ENCODE measurements around the gene PRR5L.

The PRR5L gene

GRCh38 chr11:36432093-36432469 lies 136.0 kb downstream of the PRR5L start:
- DNase-seq (ENCODE audit: low spot score) (no peak), FAIRE-seq (no peak)

GRCh38 chr11:36432738-36433137 lies 136.7 kb downstream of the PRR5L start:
- FAIRE-seq, result no peak
- DNase-seq (ENCODE audit: low spot score), result no peak

GRCh38 chr11:36436064-36436463 lies 140.0 kb downstream of the PRR5L start:
- no peak for FAIRE-seq

GRCh38 chr11:36436589-36436988 lies 140.5 kb downstream of the PRR5L start:
- FAIRE-seq (no peak), DNase-seq (ENCODE audit: low spot score) (no peak)

More at GRCh38 chr11:36436064-36436463, 140.0 kb downstream of the PRR5L start:
- DNase-seq (ENCODE audit: low spot score), result no peak

GRCh38 chr11:36437413-36437812 lies 141.3 kb downstream of the PRR5L start:
- DNase-seq (ENCODE audit: low spot score) (no peak), FAIRE-seq (no peak)

GRCh38 chr11:36438126-36438525 lies 142.0 kb downstream of the PRR5L start:
- no peak for FAIRE-seq
- DNase-seq (ENCODE audit: low spot score), result no peak

GRCh38 chr11:36441610-36442208 lies 145.6 kb downstream of the PRR5L start:
- no peak for FAIRE-seq
- no peak for DNase-seq (ENCODE audit: low spot score)

GRCh38 chr11:36443661-36444060 lies 147.6 kb downstream of the PRR5L start:
- FAIRE-seq, result no peak
- DNase-seq (ENCODE audit: low spot score), result no peak

GRCh38 chr11:36446135-36446534 lies 150.0 kb downstream of the PRR5L start:
- FAIRE-seq (no peak), DNase-seq (ENCODE audit: low spot score) (no peak)

GRCh38 chr11:36447514-36447913 lies 151.4 kb downstream of the PRR5L start:
- DNase-seq (ENCODE audit: low spot score) (no peak), FAIRE-seq (no peak)

- DNase-seq (ENCODE audit: low spot score) (no peak), FAIRE-seq (no peak)
Observed at GRCh38 chr11:36447947-36448346, 151.9 kb downstream of the PRR5L start.

GRCh38 chr11:36449561-36450096 lies 153.5 kb downstream of the PRR5L start:
- DNase-seq (ENCODE audit: low spot score) (no peak), FAIRE-seq (no peak)

GRCh38 chr11:36450110-36450572 lies 154.1 kb downstream of the PRR5L start:
- FAIRE-seq (no peak), DNase-seq (ENCODE audit: low spot score) (no peak)

GRCh38 chr11:36451045-36451444 lies 155.0 kb downstream of the PRR5L start:
- FAIRE-seq, result no peak
- no peak for DNase-seq (ENCODE audit: low spot score)

GRCh38 chr11:36451681-36452080 lies 155.6 kb downstream of the PRR5L start:
- FAIRE-seq, result no peak
- DNase-seq (ENCODE audit: low spot score), result no peak

GRCh38 chr11:36452236-36452940 lies 156.3 kb downstream of the PRR5L start:
- peak; percentile 43 for DNase-seq (ENCODE audit: low spot score)
- no peak for FAIRE-seq

- DNase-seq (ENCODE audit: low spot score) (peak; percentile 61), FAIRE-seq (peak; percentile 28)
Observed at GRCh38 chr11:36452961-36453360, 156.9 kb downstream of the PRR5L start.

- DNase-seq (ENCODE audit: low spot score), result peak; percentile 41
- FAIRE-seq, result no peak
Observed at GRCh38 chr11:36453678-36454077, 157.6 kb downstream of the PRR5L start.

- no peak for DNase-seq (ENCODE audit: low spot score)
- no peak for FAIRE-seq
Observed at GRCh38 chr11:36454551-36454940, 158.5 kb downstream of the PRR5L start.

GRCh38 chr11:36454941-36455631 lies 159.0 kb downstream of the PRR5L start:
- FAIRE-seq (no peak), DNase-seq (ENCODE audit: low spot score) (no peak)

GRCh38 chr11:36455658-36456111 lies 159.6 kb downstream of the PRR5L start:
- FAIRE-seq (peak; percentile 95), DNase-seq (ENCODE audit: low spot score) (peak; percentile 98)

- no peak for FAIRE-seq
- no peak for DNase-seq (ENCODE audit: low spot score)
Observed at GRCh38 chr11:36456156-36456555, 160.1 kb downstream of the PRR5L start.

Measured in RCC 7860 (cell line).